GM23248 (cell line): ENCODE measurements around the gene LLGL2. TPM values are rescaled to one million over a fixed set of nuclear protein-coding genes. Genes with fewer than 3 reads are reported as not detected.

Source experiments
- DNase-seq: peaks from one replicate; pipeline ENCODE4 v3.0.0-alpha.2; 2015
- H2AFZ ChIP-seq: fragments of 200-600 bp; sonication (generic); 2 replicates; pipeline ENCODE4 v1.6.1; 2016; ENCODE audit warnings: antibody characterized with exemption
- H3F3A ChIP-seq: fragments of 200-600 bp; sonication (generic); 2 replicates; pipeline ENCODE4 v1.6.1; 2016; ENCODE audit warnings: mild to moderate bottlenecking, antibody characterized with exemption, mixed run types; ENCODE audit not compliant: insufficient read depth
- H3K27ac ChIP-seq: fragments of 200-600 bp; sonication (generic); 2 replicates; pipeline ENCODE4 v1.5.1; 2016; ENCODE audit warnings: mild to moderate bottlenecking
- H3K27me3 ChIP-seq: fragments of 200-600 bp; sonication (generic); replicated peaks from 2 replicates; pipeline ENCODE4 v1.6.1; 2016; ENCODE audit warnings: mild to moderate bottlenecking; ENCODE audit not compliant: insufficient read depth
- H3K36me3 ChIP-seq: fragments of 200-600 bp; sonication (generic); 2 replicates; pipeline ENCODE4 v1.6.1; 2016; ENCODE audit warnings: low read depth, mild to moderate bottlenecking
- H3K4me1 ChIP-seq: fragments of 200-600 bp; sonication (generic); 2 replicates; pipeline ENCODE4 v1.6.1; 2016; ENCODE audit warnings: mild to moderate bottlenecking; ENCODE audit not compliant: insufficient read depth
- H3K4me2 ChIP-seq: fragments of 200-600 bp; sonication (generic); one replicate; pipeline ENCODE4 v1.6.1; 2016; ENCODE audit warnings: mild to moderate bottlenecking; ENCODE audit not compliant: unreplicated experiment
- H3K4me3 ChIP-seq: fragments of 200-600 bp; sonication (generic); 2 replicates; pipeline ENCODE4 v1.5.1; 2016; ENCODE audit warnings: mild to moderate bottlenecking
- H3K79me2 ChIP-seq: fragments of 200-600 bp; sonication (generic); 2 replicates; pipeline ENCODE4 v1.6.1; 2016; ENCODE audit warnings: mild to moderate bottlenecking; ENCODE audit not compliant: insufficient read depth
- H3K9ac ChIP-seq: fragments of 200-600 bp; sonication (generic); 2 replicates; pipeline ENCODE4 v1.6.1; 2016; ENCODE audit warnings: mild to moderate bottlenecking
- H3K9me2 ChIP-seq: fragments of 200-600 bp; sonication (generic); 2 replicates; pipeline ENCODE4 v1.6.1; 2016; ENCODE audit warnings: mixed run types, mild to moderate bottlenecking, moderate library complexity; ENCODE audit not compliant: insufficient read depth
- H3K9me3 ChIP-seq: fragments of 200-600 bp; sonication (generic); one replicate; pipeline ENCODE4 v1.6.1; 2017; ENCODE audit warnings: low read depth
- H4K20me1 ChIP-seq: fragments of 200-600 bp; sonication (generic); 2 replicates; pipeline ENCODE4 v1.6.0; 2016; ENCODE audit not compliant: insufficient read depth
- EZH2 ChIP-seq: fragments of 200-600 bp; sonication (generic); IDR thresholded peaks from 2 replicates; pipeline ENCODE4 v1.6.1; 2018; ENCODE audit warnings: antibody characterized with exemption, mild to moderate bottlenecking; ENCODE audit not compliant: insufficient read depth, poor library complexity, severe bottlenecking
- EZH2phosphoT487 ChIP-seq: fragments of 200-600 bp; sonication (generic); IDR thresholded peaks from 2 replicates; pipeline ENCODE4 v1.6.1; 2018; ENCODE audit warnings: antibody characterized with exemption, moderate library complexity, mild to moderate bottlenecking, low read depth; ENCODE audit not compliant: insufficient read depth
- WGBS, 2 experiments: methylation state at CpG; one replicate each; pipeline ENCODE4 v1.1.6; 2015 to 2017; ENCODE audit warnings: low lambda C conversion rate in 2 of 2, low coverage in 1 of 2; ENCODE audit errors: missing lambda C conversion rate in 2 of 2; 5-methylcytosine and 5-hydroxymethylcytosine counted together
- in situ Hi-C: fragments of 300-500 bp; cut with MboI; formaldehyde crosslinking; loops from 2 replicates; pipeline ENCODE4 v1.15.0; 2020
- polyA plus RNA-seq: library from polyadenylated mRNA; unstranded; fragments of >200 nt; fragmentation: Nextera tagmentation; extraction: Ambion mirVana; gene quantifications from 2 replicates; pipeline ENCODE4 v1.2.1, GENCODE V29; 2016
- total RNA-seq: library from RNA; depleted of rRNA; stranded (reverse); fragments of >200 nt; shearing (Covaris generic); gene quantifications from 2 replicates; pipeline ENCODE4 v1.2.3, GENCODE V29; 2014

LLGL2 gene
- total and polyA plus RNA-seq, 2 experiments from 2014 or later, result not detected

GRCh38 chr17:75500419-75501216 is 24.9 kb upstream of the LLGL2 start:
- no peaks in the 10 kb centered on the region for H3K9me3 ChIP-seq
- no peaks in the 10 kb centered on the region for H3F3A ChIP-seq
- in situ Hi-C loops, result no loop called here
- peaks cover 4% of the 10 kb centered on the region; the same call in 1 of the 2 replicates for H3K36me3 ChIP-seq
- no peaks in the 10 kb centered on the region for H3K9me2 ChIP-seq
- no peak overlapping the region for H3K9ac ChIP-seq
- TF ChIP-seq EZH2, result no peak
- no peak for TF ChIP-seq EZH2phosphoT487
- no peak overlapping the region for H3K27ac ChIP-seq
- 91 to 92% methylated on average over 17 of the region's 17 CpGs for WGBS, 2 experiments
- no peaks in the 10 kb centered on the region for H3K27me3 ChIP-seq
- H2AFZ ChIP-seq, result no peak overlapping the region
- DNase-seq, result no peak
- no peaks in the 10 kb centered on the region for H3K79me2 ChIP-seq
- no peak overlapping the region for H3K4me2 ChIP-seq
- H3K4me3 ChIP-seq, result no peak overlapping the region
- no peaks in the 10 kb centered on the region for H4K20me1 ChIP-seq
- no peaks in the 10 kb centered on the region for H3K4me1 ChIP-seq

DNA sequence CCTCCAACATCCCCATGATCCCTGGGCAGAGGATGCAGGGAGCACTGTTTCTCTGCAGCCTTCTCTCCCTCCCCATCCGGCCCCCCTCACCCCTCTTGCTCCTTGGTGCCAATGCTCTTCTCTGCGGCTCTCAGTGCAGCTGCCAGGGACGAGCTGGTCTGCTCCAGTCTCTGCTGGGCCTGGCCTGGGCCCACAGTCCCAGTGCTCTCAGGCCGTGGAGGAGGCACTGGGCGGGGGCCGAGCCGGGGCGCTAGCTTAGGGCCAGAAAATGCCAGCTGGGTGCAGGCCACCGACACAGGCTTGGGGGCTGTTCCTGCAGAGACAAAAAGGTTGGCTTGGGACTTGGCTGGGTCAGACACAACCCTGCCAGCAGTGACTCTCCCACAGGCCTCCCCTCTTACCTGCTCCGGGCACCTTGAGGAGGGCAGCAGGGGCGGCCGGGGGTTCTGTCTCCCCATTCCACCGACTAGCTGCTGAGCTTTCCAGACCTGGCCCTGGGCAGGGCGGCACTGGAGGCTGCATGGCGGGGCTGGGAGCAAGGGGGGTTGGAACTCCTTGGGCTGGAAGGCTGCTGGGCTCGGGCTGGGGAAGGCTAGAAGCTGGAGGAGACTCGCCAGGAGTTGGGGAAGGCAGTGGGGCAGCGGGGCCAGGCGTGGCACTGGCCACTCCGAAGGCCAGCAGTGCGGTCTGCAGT is 24.0 kb upstream of the LLGL2 start:
- Histone ChIP-seq H3K27ac (no peak overlapping the region), H2AFZ (no peak overlapping the region), H3K27me3 (no peaks in the 10 kb centered on the region), H3K79me2 (no peaks in the 10 kb centered on the region), H3F3A (no peaks in the 10 kb centered on the region), H3K9me3 (no peaks in the 10 kb centered on the region), H4K20me1 (no peaks in the 10 kb centered on the region), H3K4me3 (no peak overlapping the region), H3K4me1 (no peaks in the 10 kb centered on the region), H3K36me3 (peaks cover 4% of the 10 kb centered on the region; the same call in 1 of the 2 replicates), H3K9me2 (no peaks in the 10 kb centered on the region), H3K9ac (no peak overlapping the region), H3K4me2 (no peak overlapping the region)
- DNase-seq, result no peak
- in situ Hi-C loops, result no loop called here
- TF ChIP-seq EZH2 (no peak), EZH2phosphoT487 (no peak)
- WGBS, 2 experiments, result 50 to 61% methylated on average over 17 to 21 of the region's 21 CpGs

DNA sequence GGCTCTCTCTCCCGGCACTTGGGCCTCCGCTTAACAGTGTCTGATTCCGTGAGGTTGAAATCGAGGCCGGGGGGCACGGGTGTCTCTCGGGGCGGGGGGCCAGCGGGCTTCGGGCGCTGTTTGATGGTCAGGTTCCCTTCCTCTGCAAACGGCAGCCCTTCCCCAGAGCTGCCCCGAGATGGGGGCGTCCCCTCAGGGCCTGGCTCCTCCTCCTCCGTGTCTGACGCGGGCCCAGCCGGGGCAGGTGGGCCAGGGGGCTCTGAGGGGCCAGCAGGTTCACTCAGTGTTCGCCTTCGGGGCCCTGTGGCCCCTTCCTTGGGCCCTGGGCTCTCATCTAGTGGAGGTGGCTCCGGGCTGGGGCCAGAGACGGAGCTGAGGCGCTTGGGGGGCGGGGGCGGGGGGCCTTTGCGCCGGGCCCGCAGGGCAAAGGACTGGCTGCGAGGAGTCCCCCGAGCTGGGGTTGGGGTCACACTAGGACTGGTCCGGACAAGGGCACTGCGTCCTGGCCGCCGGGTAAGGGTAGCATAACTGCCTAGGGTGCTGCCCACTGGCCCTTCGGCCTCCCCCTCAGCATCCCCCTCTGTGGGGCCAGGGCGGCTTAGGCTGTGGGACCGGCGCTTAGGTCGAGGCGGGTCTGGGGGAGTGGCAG is 23.3 kb upstream of the LLGL2 start:
- no peaks in the 10 kb centered on the region for H3K9me3 ChIP-seq
- H3K27ac ChIP-seq, result no peak overlapping the region
- no peaks in the 10 kb centered on the region for H4K20me1 ChIP-seq
- no peak overlapping the region for H3K4me2 ChIP-seq
- no peaks in the 10 kb centered on the region for H3K27me3 ChIP-seq
- no peaks in the 10 kb centered on the region for H3F3A ChIP-seq
- 87 to 100% methylated on average over 14 to 38 of the region's 40 CpGs for WGBS, 2 experiments
- in situ Hi-C loops, result no loop called here
- TF ChIP-seq EZH2, result no peak
- TF ChIP-seq EZH2phosphoT487, result no peak
- H2AFZ ChIP-seq, result no peak overlapping the region
- H3K9me2 ChIP-seq, result no peaks in the 10 kb centered on the region
- H3K4me1 ChIP-seq, result no peaks in the 10 kb centered on the region
- H3K9ac ChIP-seq, result no peak overlapping the region
- DNase-seq, result no peak
- H3K4me3 ChIP-seq, result no peak overlapping the region
- peaks cover 4% of the 10 kb centered on the region; the same call in 1 of the 2 replicates for H3K36me3 ChIP-seq
- no peaks in the 10 kb centered on the region for H3K79me2 ChIP-seq

DNA sequence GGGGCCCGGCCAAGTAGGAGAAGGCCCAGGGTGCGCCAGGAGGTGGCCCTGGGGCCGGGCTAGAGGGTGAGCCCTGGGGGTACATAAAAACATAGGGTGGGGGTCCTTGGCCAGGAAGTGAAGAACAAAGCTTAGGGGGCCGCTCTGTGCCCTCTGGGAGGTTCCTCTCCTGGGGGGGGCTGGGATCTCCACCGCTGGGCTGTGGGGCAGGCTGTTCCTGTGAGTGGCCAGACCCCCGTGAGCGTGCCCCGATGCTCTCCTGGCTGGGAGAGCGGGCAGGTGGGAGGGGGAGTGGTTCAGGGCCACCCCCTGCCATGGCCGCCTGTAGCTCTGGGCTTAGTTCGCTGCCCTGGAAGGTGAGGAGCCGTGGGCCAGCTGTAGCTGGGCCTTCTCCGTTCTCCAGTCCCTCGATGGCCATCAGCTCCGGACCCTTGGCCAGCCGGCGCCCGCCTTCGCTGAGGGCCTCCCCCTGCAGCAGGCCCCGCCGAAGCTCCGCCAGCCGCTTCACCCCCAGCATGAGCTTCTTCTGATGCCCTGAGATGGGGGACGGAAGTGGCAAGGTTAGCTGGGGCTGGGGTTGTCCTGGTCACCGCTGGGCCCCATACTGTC is 22.7 kb upstream of the LLGL2 start:
- WGBS, 2 experiments, result 88 to 92% methylated on average over 23 to 25 of the region's 25 CpGs
- Histone ChIP-seq H2AFZ (no peak overlapping the region), H4K20me1 (no peaks in the 10 kb centered on the region), H3K9ac (no peak overlapping the region), H3K36me3 (peaks cover 4% of the 10 kb centered on the region; the same call in 1 of the 2 replicates), H3F3A (no peaks in the 10 kb centered on the region), H3K4me2 (no peak overlapping the region), H3K4me3 (no peak overlapping the region), H3K79me2 (no peaks in the 10 kb centered on the region), H3K27me3 (no peaks in the 10 kb centered on the region), H3K4me1 (no peaks in the 10 kb centered on the region), H3K9me2 (no peaks in the 10 kb centered on the region), H3K9me3 (no peaks in the 10 kb centered on the region), H3K27ac (no peak overlapping the region)
- DNase-seq, result no peak
- TF ChIP-seq EZH2phosphoT487 (no peak), EZH2 (no peak)
- in situ Hi-C loops, result no loop called here
